Transverse colon (tissue), 4 donors: Measurements from ENCODE around the gene RAF1.

Experiments used
- POLR2AphosphoS5 ChIP-seq, 3 donors: sonication (generic); formaldehyde crosslinking; IDR thresholded peaks; one replicate each; pipeline ENCODE4 v1.6.1; 2016; ENCODE audit warnings: antibody characterized with exemption in 3 of 3
- TF ChIP-seq, protein P1 (sequence below), 5 experiments: fragments of 200-600 bp in 3 of 5; fragments of 450-650 bp in 2 of 5; sonication (generic) in 3 of 5; IDR thresholded peaks; 1 replicate in 2 of 5; 2 replicates in 3 of 5; pipeline ENCODE4 v1.5.1; 2016 to 2017; ENCODE audit warnings: antibody characterized with exemption in 5 of 5, inconsistent platforms in 3 of 5, mild to moderate bottlenecking in 2 of 5, moderate library complexity in 1 of 5

DNA sequence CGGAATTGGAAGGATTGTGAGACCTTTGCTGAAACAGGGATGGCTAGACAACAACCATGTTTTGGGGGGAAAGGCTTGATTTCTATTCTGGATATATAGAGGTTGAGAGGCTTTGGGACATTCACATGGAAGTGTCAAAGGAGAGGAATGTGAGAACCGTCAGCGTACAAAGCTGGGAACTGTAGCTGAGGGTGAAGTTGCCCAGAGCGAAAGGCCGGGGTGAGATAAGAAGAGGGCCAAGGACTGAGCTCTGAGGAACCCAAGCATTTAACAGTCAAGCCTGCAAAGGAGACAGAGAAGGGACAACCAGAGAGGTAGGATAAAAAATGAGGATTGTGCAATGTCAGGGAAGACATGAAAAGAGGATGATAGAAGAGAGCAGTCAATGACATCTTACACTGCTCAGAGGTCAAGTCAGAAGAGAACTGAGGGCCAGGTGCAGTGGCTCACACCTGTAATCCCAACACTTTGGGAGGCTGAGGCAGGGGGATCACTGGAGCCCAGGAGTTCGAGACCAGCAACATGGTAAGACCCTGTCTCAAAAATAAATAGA, 41.5 kb upstream of the RAF1 start:
- TF ChIP-seq, protein P1, sequence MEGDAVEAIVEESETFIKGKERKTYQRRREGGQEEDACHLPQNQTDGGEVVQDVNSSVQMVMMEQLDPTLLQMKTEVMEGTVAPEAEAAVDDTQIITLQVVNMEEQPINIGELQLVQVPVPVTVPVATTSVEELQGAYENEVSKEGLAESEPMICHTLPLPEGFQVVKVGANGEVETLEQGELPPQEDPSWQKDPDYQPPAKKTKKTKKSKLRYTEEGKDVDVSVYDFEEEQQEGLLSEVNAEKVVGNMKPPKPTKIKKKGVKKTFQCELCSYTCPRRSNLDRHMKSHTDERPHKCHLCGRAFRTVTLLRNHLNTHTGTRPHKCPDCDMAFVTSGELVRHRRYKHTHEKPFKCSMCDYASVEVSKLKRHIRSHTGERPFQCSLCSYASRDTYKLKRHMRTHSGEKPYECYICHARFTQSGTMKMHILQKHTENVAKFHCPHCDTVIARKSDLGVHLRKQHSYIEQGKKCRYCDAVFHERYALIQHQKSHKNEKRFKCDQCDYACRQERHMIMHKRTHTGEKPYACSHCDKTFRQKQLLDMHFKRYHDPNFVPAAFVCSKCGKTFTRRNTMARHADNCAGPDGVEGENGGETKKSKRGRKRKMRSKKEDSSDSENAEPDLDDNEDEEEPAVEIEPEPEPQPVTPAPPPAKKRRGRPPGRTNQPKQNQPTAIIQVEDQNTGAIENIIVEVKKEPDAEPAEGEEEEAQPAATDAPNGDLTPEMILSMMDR (IDR thresholded peaks at IDR 0.05): no peak
- TF ChIP-seq POLR2AphosphoS5 (IDR thresholded peaks at IDR 0.05): no peak
